Frontal cortex (tissue), 4 donors: ENCODE data around the gene MAU2. TPM values are rescaled to one million over a fixed set of nuclear protein-coding genes. Genes with fewer than 3 reads are reported as not detected.
"Not testable (repeated sequence)": the region's sequence is repeated elsewhere in the genome, so short reads cannot be mapped to it uniquely, and the experiment has no call there.

Experiments used
- DNase-seq, 2 donors: peaks; one replicate each; pipeline ENCODE4 v3.0.0; 2012; ENCODE audit warnings: low spot score in 2 of 2
- FAIRE-seq: peaks from 2 replicates; lab custom pipeline; 2012; peaks lifted over from hg19 to GRCh38; lab: Jason Lieb, UNC
- total RNA-seq: library from RNA; depleted of rRNA; stranded (reverse); fragments of >200 nt; gene quantifications from one replicate; pipeline ENCODE4 v1.2.3, GENCODE V29; 2014
- donor health status: control.
- donor health status: control.
- donor health status: control.

MAU2 gene
- total RNA-seq, 1 donor from 2014 or later: 20.8 TPM

DNA sequence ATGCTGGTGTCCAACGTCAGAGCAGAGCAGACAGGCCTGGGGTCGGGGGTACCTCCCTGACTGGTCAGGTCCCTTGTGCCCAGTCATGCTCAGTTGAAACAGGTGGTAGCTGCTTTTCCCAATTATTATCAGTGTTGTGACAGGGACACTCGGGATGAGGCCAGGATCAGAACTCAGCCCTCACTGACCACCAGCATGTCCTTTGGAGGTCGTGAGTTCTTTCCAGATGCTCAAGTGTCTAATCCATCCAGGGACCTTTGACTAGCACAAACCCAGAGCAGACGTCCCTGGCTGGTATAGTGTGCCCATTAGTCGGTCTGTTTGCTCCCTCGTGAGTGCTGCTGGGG lies 22.4 kb downstream of the MAU2 start:
- DNase-seq (no peak), FAIRE-seq (no peak)

DNA sequence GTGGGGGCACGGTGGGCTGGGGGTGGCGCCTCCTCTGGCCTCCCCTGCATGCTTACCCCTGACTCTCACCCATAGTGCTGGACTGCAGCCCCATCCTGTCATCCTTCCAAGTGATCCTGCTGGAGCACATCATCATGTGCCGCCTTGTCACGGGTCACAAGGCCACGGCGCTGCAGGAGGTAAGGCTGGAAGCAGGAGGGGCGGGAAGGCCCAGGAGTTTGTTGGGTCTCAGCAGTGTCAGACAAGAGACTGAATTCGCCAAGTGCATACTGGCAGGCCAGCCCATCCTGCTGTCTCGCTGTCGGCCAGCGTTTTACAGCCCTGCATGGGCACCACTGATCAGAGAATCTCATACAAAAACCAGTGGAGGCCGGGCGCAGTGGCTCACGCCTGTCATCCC lies 23.1 kb downstream of the MAU2 start:
- no peak for DNase-seq
- no peak for FAIRE-seq

GRCh38 chr19:19345232-19345631 lies 24.6 kb downstream of the MAU2 start:
- DNase-seq: no peak
- FAIRE-seq: no peak

- DNase-seq (no peak), FAIRE-seq (no peak)
Observed at GRCh38 chr19:19345970-19346369, 25.3 kb downstream of the MAU2 start.

- DNase-seq: no peak
- no peak for FAIRE-seq
Observed at GRCh38 chr19:19347401-19348110, 26.9 kb downstream of the MAU2 start.

GRCh38 chr19:19348266-19348665 lies 27.6 kb downstream of the MAU2 start:
- DNase-seq: no peak
- FAIRE-seq: no peak

DNA sequence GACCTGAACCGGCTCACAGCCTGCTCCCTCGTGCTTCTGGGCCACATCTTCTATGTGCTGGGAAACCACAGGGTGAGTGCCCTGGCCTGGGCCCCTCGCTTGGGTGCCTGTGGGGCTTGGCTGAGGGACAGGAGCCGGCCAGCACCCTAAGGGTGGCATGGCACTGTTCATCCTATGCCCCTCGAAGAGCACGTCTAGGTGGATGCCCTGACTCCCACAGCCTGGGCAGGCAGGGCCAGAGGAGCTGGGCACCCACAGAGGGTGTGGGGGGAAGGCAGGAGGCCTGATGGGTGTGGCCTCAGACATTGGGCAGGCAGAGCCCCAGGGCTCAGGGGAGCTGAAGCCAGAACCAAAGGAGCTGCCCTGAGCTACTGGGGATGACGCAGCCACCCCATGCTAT lies 28.7 kb downstream of the MAU2 start:
- FAIRE-seq (no peak), DNase-seq (no peak)

GRCh38 chr19:19350756-19351155 lies 30.1 kb downstream of the MAU2 start:
- not testable (repeated sequence) for FAIRE-seq, DNase-seq

- DNase-seq (no peak), FAIRE-seq (no peak)
Observed at GRCh38 chr19:19352823-19353222, 32.2 kb downstream of the MAU2 start.

DNA sequence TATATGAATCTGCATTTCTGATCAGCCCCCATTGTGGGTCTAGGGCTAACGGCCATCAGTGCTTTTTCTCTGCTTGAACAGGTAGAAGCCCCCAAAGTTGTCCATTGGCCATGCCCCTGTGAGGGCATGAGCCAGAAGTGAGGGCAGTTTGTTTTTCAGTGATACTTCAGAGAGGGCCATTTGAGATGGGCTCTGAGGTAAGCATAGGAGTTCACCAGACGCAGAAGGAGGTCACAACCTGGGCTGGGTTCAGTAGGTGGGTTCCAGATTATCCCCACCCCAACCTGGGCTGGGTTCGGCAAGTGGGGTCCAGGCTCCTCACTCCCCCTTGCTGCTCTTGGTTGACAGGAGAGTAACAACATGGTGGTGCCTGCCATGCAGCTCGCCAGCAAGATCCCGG lies 33.4 kb downstream of the MAU2 start:
- FAIRE-seq (no peak), DNase-seq (no peak)

GRCh38 chr19:19354932-19355331 lies 34.3 kb downstream of the MAU2 start:
- no peak for DNase-seq
- no peak for FAIRE-seq

DNA sequence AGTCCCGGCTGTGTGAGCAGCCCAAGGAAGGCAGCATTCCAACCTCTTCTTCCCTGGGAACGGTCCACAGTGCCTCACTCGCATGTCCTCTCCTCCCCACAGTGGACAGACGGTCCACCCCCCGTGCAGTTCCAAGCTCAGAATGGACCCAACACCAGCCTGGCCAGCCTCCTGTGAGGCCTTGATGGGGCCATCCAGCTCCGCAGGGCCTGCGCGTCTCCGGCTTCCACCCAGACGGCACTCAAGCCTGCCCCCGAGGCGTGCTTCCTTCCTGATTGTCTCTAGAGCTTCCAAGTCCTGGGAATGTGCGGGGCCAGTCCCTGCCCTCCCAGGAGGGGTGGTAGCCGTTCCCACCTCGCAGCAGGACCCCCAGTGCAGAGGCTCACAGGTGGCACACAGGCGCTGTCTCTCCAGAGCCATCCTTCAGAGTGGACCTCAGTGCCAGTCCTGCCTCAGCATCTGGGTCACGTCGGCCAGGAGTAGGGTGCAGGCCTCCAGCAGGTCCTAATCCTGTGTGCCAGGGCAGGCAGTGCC lies 35.0 kb downstream of the MAU2 start:
- no peak for FAIRE-seq
- DNase-seq: no peak

DNA sequence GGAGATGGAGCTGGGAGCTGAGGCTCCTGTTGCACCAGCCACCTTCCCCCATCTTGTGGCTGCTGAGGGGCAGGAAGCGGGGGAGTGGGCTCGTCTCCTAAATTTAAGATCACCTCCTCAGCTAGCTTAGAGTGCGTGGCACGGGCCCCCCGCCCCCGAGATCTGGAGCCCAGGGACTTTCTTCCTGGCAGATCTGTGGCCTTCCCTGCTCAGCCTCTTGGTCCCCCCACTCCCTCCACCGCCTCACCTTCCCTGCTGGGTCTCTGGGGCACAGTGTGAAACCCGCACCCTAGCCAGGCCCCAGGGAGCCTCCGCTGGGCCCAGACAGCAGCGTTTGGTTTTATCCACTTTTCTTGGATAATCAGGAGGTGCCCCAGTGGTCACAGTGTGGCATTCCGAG lies 35.9 kb downstream of the MAU2 start:
- DNase-seq (no peak), FAIRE-seq (no peak)

GRCh38 chr19:19356901-19357566 lies 36.4 kb downstream of the MAU2 start:
- FAIRE-seq: no peak
- no peak for DNase-seq

DNA sequence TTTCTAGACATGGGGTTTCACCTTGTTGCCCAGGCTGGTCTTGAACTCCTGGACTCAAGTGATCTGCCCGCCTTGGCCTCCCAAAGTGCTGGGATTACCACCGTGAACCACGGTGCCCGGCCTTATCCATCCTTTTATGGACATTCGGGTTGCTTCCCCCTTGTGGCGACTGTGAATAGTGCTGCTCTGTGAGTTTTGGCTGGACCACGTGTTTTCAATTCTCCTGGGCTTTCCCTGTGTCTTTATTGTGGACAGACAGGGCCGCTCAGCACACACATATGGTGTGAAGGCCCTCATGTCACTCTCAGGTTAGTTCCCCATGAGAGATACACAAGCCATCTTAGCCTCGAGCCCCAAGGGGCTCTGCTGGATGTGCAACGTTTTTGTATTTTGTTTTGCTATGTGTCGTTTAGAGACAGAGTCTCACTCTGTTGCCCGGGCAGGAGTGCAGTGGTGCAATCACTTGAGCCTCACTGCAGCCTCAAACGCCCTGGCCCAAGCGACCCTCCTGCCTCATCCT lies 40.5 kb downstream of the MAU2 start:
- FAIRE-seq (no peak), DNase-seq (peak; percentile 60 to 86)

- DNase-seq: no peak
- no peak for FAIRE-seq
Observed at GRCh38 chr19:19362075-19362474, 41.4 kb downstream of the MAU2 start.

DNA sequence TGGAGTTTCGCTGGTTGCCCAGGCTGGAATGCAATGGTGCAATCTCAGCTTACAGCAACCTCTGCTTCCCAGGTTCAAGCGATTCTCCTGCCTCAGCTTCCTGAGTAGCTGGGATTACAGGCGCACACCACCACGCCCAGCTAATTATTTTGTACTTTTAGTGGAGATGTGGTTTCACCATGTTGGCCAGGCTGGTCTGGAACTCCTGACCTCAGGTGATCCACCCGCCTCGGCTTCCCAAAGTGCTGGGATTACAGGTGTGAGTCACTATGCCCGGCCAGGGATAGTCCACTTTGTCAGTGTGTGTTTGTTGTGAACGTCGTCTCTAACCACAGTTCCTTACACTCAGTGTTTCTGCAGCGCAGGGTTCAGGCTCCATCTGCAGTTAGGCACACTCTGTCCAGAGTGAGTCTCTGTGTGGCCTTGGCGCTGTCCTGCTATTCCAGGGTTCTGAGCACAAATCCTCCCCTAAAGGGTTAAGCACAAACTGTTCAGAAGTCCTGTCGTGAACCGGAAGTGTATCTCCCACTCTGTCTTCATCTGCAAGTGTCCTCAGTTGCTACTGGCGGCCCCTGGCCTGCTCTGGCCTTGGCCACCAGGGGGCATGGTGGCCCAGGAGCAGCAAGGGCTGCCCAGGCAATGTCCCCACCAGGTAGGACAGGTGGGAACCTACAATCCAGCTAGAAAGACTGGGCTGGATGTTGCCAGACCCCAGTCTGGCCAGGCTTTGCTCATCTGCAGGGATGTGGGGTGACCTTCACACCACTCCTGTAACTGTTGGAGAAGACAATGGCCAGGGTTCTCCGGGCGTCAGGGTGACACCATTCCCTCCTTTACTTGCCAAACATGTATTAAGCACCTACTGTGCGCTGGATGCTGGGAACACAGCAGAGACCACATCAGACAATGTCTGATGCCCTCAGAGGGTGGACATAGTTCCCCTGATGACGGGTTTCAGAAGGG lies 46.1 kb downstream of the MAU2 start:
- FAIRE-seq (no peak), DNase-seq (no peak)

DNA sequence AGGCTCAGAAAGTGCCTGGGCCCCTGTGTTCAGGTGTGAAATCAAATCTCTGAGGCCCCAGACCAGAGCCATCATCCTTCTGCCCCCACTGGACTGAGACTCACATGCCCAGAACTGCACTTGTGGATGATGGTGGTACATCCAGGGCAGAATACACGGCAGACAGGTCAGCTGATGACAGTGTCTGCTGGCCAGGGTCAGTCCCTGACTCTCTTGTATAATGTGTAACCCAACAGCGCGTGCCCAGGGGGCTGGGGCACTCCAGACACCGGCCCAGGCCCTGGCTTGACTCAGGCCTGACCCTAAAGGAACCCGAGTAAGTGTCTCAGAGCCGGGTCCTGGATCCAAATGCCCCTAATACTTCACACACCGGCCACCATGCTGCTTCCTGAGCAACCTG lies 47.5 kb downstream of the MAU2 start:
- no peak for DNase-seq
- no peak for FAIRE-seq

- DNase-seq: no peak
- no peak for FAIRE-seq
Observed at GRCh38 chr19:19371059-19371458, 50.4 kb downstream of the MAU2 start.

GRCh38 chr19:19372656-19373416 lies 52.2 kb downstream of the MAU2 start:
- FAIRE-seq (no peak), DNase-seq (no peak)
